Lower lobe of right lung (tissue), 2 donors: ENCODE measurements around the gene NECAB3. TPM values are rescaled to one million over a fixed set of nuclear protein-coding genes. Genes with fewer than 3 reads are reported as not detected.

ENCODE experiments used
- ATAC-seq, 2 donors: fragments of 200-7000 bp; cut with Tn5 transposase; one replicate each; pipeline ENCODE4 v1.9.1; 2020 to 2022; ENCODE audit warnings: mild to moderate bottlenecking in 2 of 2, moderate library complexity in 2 of 2
- DNase-seq: peaks from one replicate; pipeline ENCODE4 v3.0.0-alpha.2; 2020
- H3K27ac ChIP-seq: fragments of 200-600 bp; one replicate; pipeline ENCODE4 v1.8.0; 2022
- H3K27me3 ChIP-seq: fragments of 200-600 bp; one replicate; pipeline ENCODE4 v1.8.0; 2022; ENCODE audit warnings: low read depth
- H3K36me3 ChIP-seq: fragments of 200-600 bp; one replicate; pipeline ENCODE4 v1.8.0; 2022; ENCODE audit warnings: mild to moderate bottlenecking
- H3K4me1 ChIP-seq: fragments of 200-600 bp; one replicate; pipeline ENCODE4 v1.8.0; 2022
- H3K4me3 ChIP-seq: fragments of 200-600 bp; one replicate; pipeline ENCODE4 v1.8.0; 2022; ENCODE audit warnings: mild to moderate bottlenecking
- H3K9me3 ChIP-seq: fragments of 200-600 bp; one replicate; pipeline ENCODE4 v1.8.0; 2022
- intact Hi-C: fragments of 100-400 bp; cut with DNase I; formaldehyde crosslinking; loops from one replicate; pipeline ENCODE4 v1.11.0; 2022
- total RNA-seq: library from RNA; stranded (reverse); fragmentation: NEBNext Ultra II Directional; extraction: Animal tissue kit (Norgen Biotek cat#: 25700); gene quantifications from one replicate; pipeline ENCODE4 v1.2.1, GENCODE V29; 2021
- TF ChIP-seq, protein P1 (sequence below): fragments of 200-600 bp; IDR thresholded peaks from one replicate; pipeline ENCODE4 v1.8.0; 2022; ENCODE audit warnings: antibody characterized with exemption, mild to moderate bottlenecking
- donor health status: DM: no; HTN: yes; CAD: no; lungs with severe emphysema.

NECAB3 gene
- total RNA-seq, 1 donor from 2014 or later, result 60.3 TPM

GRCh38 chr20:33693741-33694638 lies 19.8 kb upstream of the NECAB3 start:
- no peak overlapping the region for H3K4me3 ChIP-seq
- H3K36me3 ChIP-seq, result no peaks in the 10 kb centered on the region
- H3K27ac ChIP-seq, result peak overlapping the region; percentile 46
- DNase-seq, result no peak
- TF ChIP-seq, protein P1, sequence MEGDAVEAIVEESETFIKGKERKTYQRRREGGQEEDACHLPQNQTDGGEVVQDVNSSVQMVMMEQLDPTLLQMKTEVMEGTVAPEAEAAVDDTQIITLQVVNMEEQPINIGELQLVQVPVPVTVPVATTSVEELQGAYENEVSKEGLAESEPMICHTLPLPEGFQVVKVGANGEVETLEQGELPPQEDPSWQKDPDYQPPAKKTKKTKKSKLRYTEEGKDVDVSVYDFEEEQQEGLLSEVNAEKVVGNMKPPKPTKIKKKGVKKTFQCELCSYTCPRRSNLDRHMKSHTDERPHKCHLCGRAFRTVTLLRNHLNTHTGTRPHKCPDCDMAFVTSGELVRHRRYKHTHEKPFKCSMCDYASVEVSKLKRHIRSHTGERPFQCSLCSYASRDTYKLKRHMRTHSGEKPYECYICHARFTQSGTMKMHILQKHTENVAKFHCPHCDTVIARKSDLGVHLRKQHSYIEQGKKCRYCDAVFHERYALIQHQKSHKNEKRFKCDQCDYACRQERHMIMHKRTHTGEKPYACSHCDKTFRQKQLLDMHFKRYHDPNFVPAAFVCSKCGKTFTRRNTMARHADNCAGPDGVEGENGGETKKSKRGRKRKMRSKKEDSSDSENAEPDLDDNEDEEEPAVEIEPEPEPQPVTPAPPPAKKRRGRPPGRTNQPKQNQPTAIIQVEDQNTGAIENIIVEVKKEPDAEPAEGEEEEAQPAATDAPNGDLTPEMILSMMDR, result no peak
- peaks cover 3% of the 10 kb centered on the region for H3K4me1 ChIP-seq
- H3K9me3 ChIP-seq, result no peaks in the 10 kb centered on the region
- ATAC-seq, result peak; percentile 78 to 79
- intact Hi-C loops, result no loop called here
- no peaks in the 10 kb centered on the region for H3K27me3 ChIP-seq

- Histone ChIP-seq H3K9me3 (no peaks in the 10 kb centered on the region), H3K36me3 (no peaks in the 10 kb centered on the region), H3K27me3 (no peaks in the 10 kb centered on the region), H3K4me3 (no peak overlapping the region), H3K4me1 (peaks cover 5% of the 10 kb centered on the region), H3K27ac (peak overlapping the region; percentile 46)
- TF ChIP-seq, protein P1, result no peak
- ATAC-seq, result no peak
- intact Hi-C loops, result no loop called here
- no peak for DNase-seq
Observed at GRCh38 chr20:33693289-33693688, 19.1 kb upstream of the NECAB3 start.

DNA sequence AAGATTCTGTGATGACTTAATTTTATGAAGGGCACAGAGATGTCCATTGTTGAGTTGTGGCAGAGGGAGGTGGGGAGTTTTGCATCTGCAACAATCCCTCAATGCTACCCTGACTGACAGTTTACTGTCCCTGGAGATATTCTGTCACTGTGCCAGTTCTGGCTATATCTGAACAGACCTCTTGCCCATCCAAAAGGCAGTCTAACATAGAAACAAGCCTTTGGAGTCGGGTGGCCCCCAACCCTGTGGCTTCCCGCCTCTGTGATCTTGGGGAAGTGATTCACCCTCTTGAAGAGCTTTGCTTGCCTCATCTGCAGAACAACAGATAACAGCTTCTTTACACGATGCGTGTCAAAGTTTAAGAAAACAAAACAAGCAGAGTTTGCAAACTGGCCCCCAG lies 15.7 kb upstream of the NECAB3 start:
- DNase-seq, result no peak
- Histone ChIP-seq H3K36me3 (no peaks in the 10 kb centered on the region), H3K9me3 (no peaks in the 10 kb centered on the region), H3K27me3 (no peaks in the 10 kb centered on the region), H3K4me1 (peaks cover 27% of the 10 kb centered on the region), H3K4me3 (no peak overlapping the region), H3K27ac (peak overlapping the region; percentile 41)
- TF ChIP-seq, protein P1, result no peak
- ATAC-seq, result no peak
- intact Hi-C loops, result no loop called here

DNA sequence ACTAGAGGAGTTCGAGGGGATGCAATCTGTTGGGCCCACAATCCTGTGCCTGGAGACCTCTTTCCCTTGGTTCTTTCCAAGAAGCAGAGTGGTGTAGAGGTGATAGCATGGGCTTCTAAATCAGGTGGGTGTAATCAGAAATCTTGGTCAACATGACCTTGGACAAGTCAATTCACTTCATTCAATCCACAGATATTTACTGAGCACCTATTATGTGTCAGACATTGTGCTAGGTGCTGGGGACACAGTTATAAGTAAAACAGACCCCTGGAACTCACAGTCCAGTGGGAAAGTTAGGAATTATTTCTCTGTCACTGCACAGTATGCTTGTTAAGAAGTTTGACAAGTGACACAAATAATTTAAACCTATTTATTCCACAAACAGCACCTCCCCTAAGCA lies 15.3 kb upstream of the NECAB3 start:
- Histone ChIP-seq H3K4me1 (peaks cover 32% of the 10 kb centered on the region), H3K27ac (no peak overlapping the region), H3K36me3 (no peaks in the 10 kb centered on the region), H3K4me3 (no peak overlapping the region), H3K9me3 (no peaks in the 10 kb centered on the region), H3K27me3 (no peaks in the 10 kb centered on the region)
- intact Hi-C loops, result no loop called here
- ATAC-seq (no peak), DNase-seq (no peak)
- TF ChIP-seq, protein P1, result no peak

DNA sequence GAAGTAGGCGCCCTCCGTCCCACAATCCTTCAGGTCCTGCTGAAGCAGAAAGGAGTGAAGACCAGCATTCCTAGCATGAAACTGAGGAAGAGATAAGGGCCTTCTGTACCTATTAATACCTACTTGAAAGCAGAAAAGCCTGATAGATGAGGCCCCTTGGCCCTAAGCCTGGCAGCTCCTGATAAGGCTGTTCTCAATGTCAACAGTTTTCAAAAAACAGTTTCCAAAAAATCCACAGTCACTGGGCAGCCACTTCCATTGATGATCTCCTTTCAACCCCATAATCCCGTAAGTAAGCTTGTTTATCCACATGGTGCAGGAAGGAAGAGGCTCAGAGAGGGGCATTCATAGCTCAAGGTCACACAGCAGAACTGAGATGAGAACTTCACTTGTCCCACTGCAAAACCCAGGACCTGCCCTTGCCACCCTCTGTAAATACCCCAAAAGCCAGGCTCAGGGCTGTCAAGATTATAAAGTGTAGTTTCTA lies 14.8 kb upstream of the NECAB3 start:
- Histone ChIP-seq H3K4me3 (no peak overlapping the region), H3K27me3 (no peaks in the 10 kb centered on the region), H3K36me3 (no peaks in the 10 kb centered on the region), H3K4me1 (peaks cover 35% of the 10 kb centered on the region), H3K27ac (no peak overlapping the region), H3K9me3 (no peaks in the 10 kb centered on the region)
- ATAC-seq, result peak in 1 of 2 donors; percentile 2
- intact Hi-C loops, result no loop called here
- TF ChIP-seq, protein P1, result no peak
- no peak for DNase-seq
